Measurements from ENCODE around the gene MLLT3.

- TF ChIP-seq CREM (CRISPR knock-in tag; IDR thresholded peaks at IDR 0.05), result no peak
- no peak for TF ChIP-seq MAX (CRISPR knock-in tag; IDR thresholded peaks at IDR 0.05)
- no peak for TF ChIP-seq CTCF (IDR thresholded peaks at IDR 0.05)
- TF ChIP-seq ATF2 (CRISPR knock-in tag; IDR thresholded peaks at IDR 0.05; ENCODE audit: borderline replicate concordance, low read depth), result no peak
- no peak for TF ChIP-seq IRF1 (CRISPR knock-in tag; IDR thresholded peaks at IDR 0.05)
- TF ChIP-seq SP1 (CRISPR knock-in tag; conservative IDR thresholded peaks at IDR 0.05), result no peak
- TF ChIP-seq ZBTB21 (CRISPR knock-in tag; IDR thresholded peaks at IDR 0.05; ENCODE audit: borderline replicate concordance), result no peak
- TF ChIP-seq IRF2 (CRISPR knock-in tag; IDR thresholded peaks at IDR 0.05; ENCODE audit: borderline replicate concordance, low read depth), result no peak
- TF ChIP-seq ATF1 (CRISPR knock-in tag; IDR thresholded peaks at IDR 0.05), result no peak
- TF ChIP-seq ZNF121 (CRISPR knock-in tag; IDR thresholded peaks at IDR 0.05), result no peak
- TF ChIP-seq FOXP1 (CRISPR knock-in tag; IDR thresholded peaks at IDR 0.05; ENCODE audit: borderline replicate concordance), result no peak
- TF ChIP-seq ZNF416 (CRISPR knock-in tag; IDR thresholded peaks at IDR 0.05), result no peak
- no peak for TF ChIP-seq NR3C1 (CRISPR knock-in tag; conservative IDR thresholded peaks at IDR 0.05; ENCODE audit: low read depth)
- TF ChIP-seq E2F1 (CRISPR knock-in tag; IDR thresholded peaks at IDR 0.05), result no peak
Observed at GRCh38 chr9:20634895-20635294, 12.6 kb upstream of the MLLT3 start.
